Loucy (cell line): ENCODE results near the gene RELA.
A peak's percentile ranks its signal among the peaks of the same experiment; 100 is the strongest.

ENCODE experiments used
- H2AFZ ChIP-seq: fragments of 200-600 bp; sonication (generic); 2 replicates; pipeline ENCODE4 v1.6.0; 2016; ENCODE audit warnings: antibody characterized with exemption, mild to moderate bottlenecking, low read length, moderate library complexity
- H3F3A ChIP-seq: fragments of 200-600 bp; 2 replicates; pipeline ENCODE4 v1.6.0; 2016; ENCODE audit warnings: antibody characterized with exemption, low read depth, mild to moderate bottlenecking
- H3K27me3 ChIP-seq: fragments of 200-600 bp; sonication (generic); 2 replicates; pipeline ENCODE4 v1.6.1; 2014; ENCODE audit warnings: low read length, mild to moderate bottlenecking; ENCODE audit not compliant: insufficient read depth, poor library complexity, severe bottlenecking
- H3K36me3 ChIP-seq: fragments of 200-600 bp; sonication (generic); 2 replicates; pipeline ENCODE4 v1.6.1; 2016; ENCODE audit warnings: low read length; ENCODE audit not compliant: insufficient read depth
- H3K4me1 ChIP-seq: fragments of 200-600 bp; sonication (generic); 2 replicates; pipeline ENCODE4 v1.5.1; 2014; ENCODE audit warnings: low read length, mild to moderate bottlenecking; ENCODE audit not compliant: insufficient read depth, poor library complexity, severe bottlenecking
- H3K4me2 ChIP-seq: fragments of 200-600 bp; sonication (generic); 2 replicates; pipeline ENCODE4 v1.6.0; 2014; ENCODE audit warnings: antibody characterized with exemption, low read length, low read depth, mild to moderate bottlenecking; ENCODE audit not compliant: poor library complexity, severe bottlenecking
- H3K4me3 ChIP-seq: fragments of 200-600 bp; sonication (generic); 2 replicates; pipeline ENCODE4 v1.5.1; 2014; ENCODE audit warnings: low read length, mild to moderate bottlenecking, mixed read lengths; ENCODE audit not compliant: poor library complexity, severe bottlenecking
- H3K79me2 ChIP-seq: fragments of 200-600 bp; sonication (generic); 2 replicates; pipeline ENCODE4 v1.6.1; 2014; ENCODE audit warnings: low read length; ENCODE audit not compliant: insufficient read depth
- H3K9ac ChIP-seq: fragments of 200-600 bp; sonication (generic); 2 replicates; pipeline ENCODE4 v1.6.0; 2014; ENCODE audit warnings: mild to moderate bottlenecking, low read depth, low read length, moderate library complexity; ENCODE audit not compliant: poor library complexity, severe bottlenecking
- H3K9me2 ChIP-seq: fragments of 200-600 bp; sonication (generic); replicated peaks from 2 replicates; pipeline ENCODE4 v1.6.1; 2016; ENCODE audit warnings: low read depth, low read length, mixed read lengths
- H3K9me3 ChIP-seq: fragments of 200-600 bp; sonication (generic); 2 replicates; pipeline ENCODE4 v1.6.1; 2014; ENCODE audit warnings: mild to moderate bottlenecking, antibody characterized with exemption, low read length, low read depth; ENCODE audit not compliant: insufficient read depth
- H4K20me1 ChIP-seq: fragments of 200-600 bp; sonication (generic); 2 replicates; pipeline ENCODE4 v1.6.0; 2014; ENCODE audit warnings: antibody characterized with exemption, low read length, mild to moderate bottlenecking; ENCODE audit not compliant: insufficient read depth, poor library complexity, severe bottlenecking
- CTCF ChIP-seq: fragments of 200-600 bp; sonication (generic); conservative IDR thresholded peaks from 2 replicates; pipeline ENCODE4 v1.5.1; 2014; ENCODE audit warnings: mild to moderate bottlenecking, antibody characterized with exemption, low read length
- EZH2phosphoT487 ChIP-seq: fragments of 200-600 bp; IDR thresholded peaks from 2 replicates; pipeline ENCODE4 v1.6.1; 2018; ENCODE audit warnings: antibody characterized with exemption, mild to moderate bottlenecking, moderate library complexity, borderline replicate concordance

The RELA gene

GRCh38 chr11:65637794-65638419 is 24.8 kb downstream of the RELA start, which contains the start of gene SIPA1:
TSS of gene SIPA1 (plus strand) at chr11:65638101. CDS start at chr11:65640922, 2,821 bp downstream.
- Histone ChIP-seq H4K20me1 (no peaks in the 10 kb centered on the region), H3F3A (no peaks in the 10 kb centered on the region), H3K9ac (peak within 1 kb of the TSS; percentile 76), H3K79me2 (peaks cover 20% of the 10 kb centered on the region; the same call in 1 of the 2 replicates), H2AFZ (peak within 1 kb of the TSS; percentile 50; the same call in 1 of the 2 replicates), H3K4me2 (peak within 1 kb of the TSS; percentile 80), H3K4me3 (peak within 1 kb of the TSS; percentile 83), H3K4me1 (peaks cover 37% of the 10 kb centered on the region), H3K9me2 (no peaks in the 10 kb centered on the region), H3K9me3 (no peaks in the 10 kb centered on the region), H3K36me3 (peaks cover 28% of the 10 kb centered on the region; the same call in 1 of the 2 replicates), H3K27me3 (no peaks in the 10 kb centered on the region)
- peak; percentile 19; the same call in 1 of the 2 replicates for TF ChIP-seq CTCF
- no peak for TF ChIP-seq EZH2phosphoT487

GRCh38 chr11:65637032-65637557 is 25.6 kb downstream of the RELA start:
- H3K4me2 ChIP-seq = peak overlapping the region; percentile 80
- H3K9ac ChIP-seq = peak overlapping the region; percentile 76

More at GRCh38 chr11:65637032-65637557, 25.6 kb downstream of the RELA start:
- Histone ChIP-seq H3F3A (no peaks in the 10 kb centered on the region), H3K27me3 (no peaks in the 10 kb centered on the region), H3K9me3 (no peaks in the 10 kb centered on the region), H3K4me1 (peaks cover 37% of the 10 kb centered on the region), H3K9me2 (no peaks in the 10 kb centered on the region), H3K4me3 (peak overlapping the region; percentile 83), H3K36me3 (peaks cover 28% of the 10 kb centered on the region; the same call in 1 of the 2 replicates), H4K20me1 (no peaks in the 10 kb centered on the region), H2AFZ (no peak overlapping the region), H3K79me2 (peaks cover 15% of the 10 kb centered on the region; the same call in 1 of the 2 replicates)
- no peak for TF ChIP-seq EZH2phosphoT487
- no peak for TF ChIP-seq CTCF
